ENCODE data around the gene LRMDA.

The LRMDA gene

GRCh38 chr10:75544993-75545706, 113.7 kb downstream of the LRMDA start:
- no peak for DNase-seq

GRCh38 chr10:75546004-75546403, 114.6 kb downstream of the LRMDA start:
- DNase-seq = no peak

GRCh38 chr10:75547391-75548298, 116.2 kb downstream of the LRMDA start:
- no peak for DNase-seq

GRCh38 chr10:75548356-75548755, 116.9 kb downstream of the LRMDA start:
- DNase-seq = no peak

GRCh38 chr10:75550191-75550590, 118.8 kb downstream of the LRMDA start:
- DNase-seq = no peak

- DNase-seq = no peak
These were observed 120.7 kb downstream of the LRMDA start for GRCh38 chr10:75552171-75552570.

- no peak for DNase-seq
These were observed 122.1 kb downstream of the LRMDA start for GRCh38 chr10:75553550-75553949.

- DNase-seq = no peak
These were observed 123.9 kb downstream of the LRMDA start for GRCh38 chr10:75555323-75555722.

- DNase-seq = no peak
These were observed 124.9 kb downstream of the LRMDA start for GRCh38 chr10:75556320-75556719.

- DNase-seq = no peak
These were observed 134.1 kb downstream of the LRMDA start for GRCh38 chr10:75565286-75566251.

- DNase-seq = no peak
These were observed 137.2 kb downstream of the LRMDA start for GRCh38 chr10:75568450-75569130.

GRCh38 chr10:75569506-75569905, 138.1 kb downstream of the LRMDA start:
- no peak for DNase-seq

GRCh38 chr10:75572478-75572877, 141.1 kb downstream of the LRMDA start:
- no peak for DNase-seq

GRCh38 chr10:75575940-75576339, 144.5 kb downstream of the LRMDA start:
- DNase-seq = no peak

- DNase-seq = no peak
These were observed 150.7 kb downstream of the LRMDA start for GRCh38 chr10:75582102-75582501.

GRCh38 chr10:75585294-75585693, 153.9 kb downstream of the LRMDA start:
- no peak for DNase-seq

- no peak for DNase-seq
These were observed 155.4 kb downstream of the LRMDA start for GRCh38 chr10:75586814-75587213.

GRCh38 chr10:75588031-75588430, 156.6 kb downstream of the LRMDA start:
- no peak for DNase-seq

- DNase-seq = no peak
These were observed 158.7 kb downstream of the LRMDA start for GRCh38 chr10:75589895-75590654.

- no peak for DNase-seq
These were observed 160.8 kb downstream of the LRMDA start for GRCh38 chr10:75592151-75592787.
